ENCODE measurements around the gene SAMSN1. TPM values are rescaled to one million over a fixed set of nuclear protein-coding genes. Genes with fewer than 3 reads are reported as not detected.

SAMSN1 gene
- total RNA-seq, 2 donors from 2014 or later = 1.8 to 4.6 TPM

DNA sequence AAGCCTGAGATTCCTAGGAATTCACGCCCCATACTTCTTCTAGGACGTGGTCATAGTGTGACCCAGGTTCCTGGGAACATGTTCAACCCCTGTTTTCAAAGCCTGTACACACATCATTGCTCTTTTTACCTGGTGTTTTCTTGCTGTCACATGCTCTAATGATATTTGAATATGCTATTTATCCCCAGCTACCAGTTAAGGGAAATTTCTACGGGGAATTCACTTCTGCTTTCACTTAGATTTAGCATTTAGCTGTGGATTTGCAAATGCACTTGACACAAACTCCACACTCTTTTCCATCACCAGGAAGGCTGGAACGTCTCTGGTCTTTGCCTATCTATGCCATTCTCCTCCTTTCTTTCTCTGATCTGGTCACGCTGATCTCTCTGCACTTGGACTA lies 11.3 kb upstream of the SAMSN1 start:
- intact Hi-C loops (cut with DNase I) = no loop called here
- no peaks in the 10 kb centered on the region for H3K27me3 ChIP-seq
- DNase-seq (no peak), ATAC-seq (no peak)
- TF ChIP-seq, protein P1, sequence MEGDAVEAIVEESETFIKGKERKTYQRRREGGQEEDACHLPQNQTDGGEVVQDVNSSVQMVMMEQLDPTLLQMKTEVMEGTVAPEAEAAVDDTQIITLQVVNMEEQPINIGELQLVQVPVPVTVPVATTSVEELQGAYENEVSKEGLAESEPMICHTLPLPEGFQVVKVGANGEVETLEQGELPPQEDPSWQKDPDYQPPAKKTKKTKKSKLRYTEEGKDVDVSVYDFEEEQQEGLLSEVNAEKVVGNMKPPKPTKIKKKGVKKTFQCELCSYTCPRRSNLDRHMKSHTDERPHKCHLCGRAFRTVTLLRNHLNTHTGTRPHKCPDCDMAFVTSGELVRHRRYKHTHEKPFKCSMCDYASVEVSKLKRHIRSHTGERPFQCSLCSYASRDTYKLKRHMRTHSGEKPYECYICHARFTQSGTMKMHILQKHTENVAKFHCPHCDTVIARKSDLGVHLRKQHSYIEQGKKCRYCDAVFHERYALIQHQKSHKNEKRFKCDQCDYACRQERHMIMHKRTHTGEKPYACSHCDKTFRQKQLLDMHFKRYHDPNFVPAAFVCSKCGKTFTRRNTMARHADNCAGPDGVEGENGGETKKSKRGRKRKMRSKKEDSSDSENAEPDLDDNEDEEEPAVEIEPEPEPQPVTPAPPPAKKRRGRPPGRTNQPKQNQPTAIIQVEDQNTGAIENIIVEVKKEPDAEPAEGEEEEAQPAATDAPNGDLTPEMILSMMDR (IDR thresholded peaks at IDR 0.05) = no peak
- H3K27ac ChIP-seq = no peak overlapping the region
- H3K9me3 ChIP-seq = peaks cover 0 to 10% (median 0%) of the 10 kb centered on the region in 3 donors
- WGBS, 2 donors = 65 to 71% methylated on average over 5 of the region's 5 CpGs
- no peak overlapping the region for H3K4me3 ChIP-seq
- H3K36me3 ChIP-seq (replicated peaks in 1 of 2; ENCODE audit: insufficient read depth in 1 of 2, low read depth in 2 of 2) = no peaks in the 10 kb centered on the region
- H3K4me1 ChIP-seq = no peaks in the 10 kb centered on the region

DNA sequence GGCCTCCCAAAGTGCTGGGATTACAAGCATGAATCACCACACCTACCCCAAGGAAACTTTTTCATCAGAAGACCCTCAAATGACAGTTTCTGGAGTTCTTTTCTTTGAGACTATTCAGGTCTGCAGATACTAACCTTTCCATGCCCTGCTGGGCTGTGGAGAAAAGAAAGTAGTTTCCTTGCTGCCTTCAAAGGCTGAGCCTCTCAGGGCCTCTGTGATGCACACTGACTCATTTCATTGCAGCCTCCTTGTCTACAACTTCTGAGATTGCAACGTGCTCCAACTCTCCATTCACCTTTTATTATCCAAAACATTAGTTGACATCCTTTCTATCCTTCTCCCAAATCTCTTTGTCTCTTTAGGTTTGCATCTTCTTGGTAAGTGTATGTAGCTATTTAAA lies 8.8 kb upstream of the SAMSN1 start:
- DNase-seq = no peak
- H3K27me3 ChIP-seq = no peaks in the 10 kb centered on the region
- H3K9me3 ChIP-seq = no peaks in the 10 kb centered on the region
- no peak for TF ChIP-seq POLR2A (IDR thresholded peaks at IDR 0.05)
- TF ChIP-seq, protein P1 (IDR thresholded peaks at IDR 0.05) = no peak
- no peak overlapping the region for H3K27ac ChIP-seq
- no peak overlapping the region for H3K4me3 ChIP-seq
- H3K36me3 ChIP-seq (replicated peaks in 1 of 2; ENCODE audit: insufficient read depth in 1 of 2, low read depth in 2 of 2) = no peaks in the 10 kb centered on the region
- no peak for ATAC-seq
- WGBS, 2 donors = 24 to 33% methylated on average over 1 of the region's 1 CpG
- intact Hi-C loops (cut with DNase I) = no loop called here
- H3K4me1 ChIP-seq = no peaks in the 10 kb centered on the region

DNA sequence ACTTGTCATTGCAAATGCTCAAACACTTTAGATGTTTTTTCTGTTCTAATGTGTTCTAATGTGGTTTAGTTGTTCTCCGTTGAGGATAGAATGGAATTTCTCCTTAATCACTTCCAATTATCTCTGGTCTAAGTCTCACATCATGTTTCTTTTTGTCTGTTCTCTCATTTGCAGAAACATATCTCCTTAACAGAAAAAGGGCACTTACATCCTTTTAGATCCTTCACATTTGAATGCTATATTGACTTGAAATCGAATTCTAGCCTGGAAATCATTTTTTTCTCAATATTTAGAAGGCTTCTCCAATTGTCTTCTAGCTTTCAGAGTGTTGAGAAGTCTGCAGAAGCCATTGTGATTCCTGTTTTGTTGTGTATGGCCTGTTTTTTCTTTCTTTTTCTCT lies 7.3 kb upstream of the SAMSN1 start:
- intact Hi-C loops (cut with DNase I) = no loop called here
- WGBS, 2 donors = 58 to 59% methylated on average over 2 of the region's 2 CpGs
- no peaks in the 10 kb centered on the region for H3K9me3 ChIP-seq
- no peak for TF ChIP-seq POLR2A (IDR thresholded peaks at IDR 0.05)
- TF ChIP-seq, protein P1 (IDR thresholded peaks at IDR 0.05) = no peak
- ATAC-seq (no peak), DNase-seq (no peak)
- H3K4me1 ChIP-seq = no peaks in the 10 kb centered on the region
- no peaks in the 10 kb centered on the region for H3K36me3 ChIP-seq (replicated peaks in 1 of 2; ENCODE audit: insufficient read depth in 1 of 2, low read depth in 2 of 2)
- H3K4me3 ChIP-seq = no peak overlapping the region
- H3K27me3 ChIP-seq = no peaks in the 10 kb centered on the region
- H3K27ac ChIP-seq = no peak overlapping the region

DNA sequence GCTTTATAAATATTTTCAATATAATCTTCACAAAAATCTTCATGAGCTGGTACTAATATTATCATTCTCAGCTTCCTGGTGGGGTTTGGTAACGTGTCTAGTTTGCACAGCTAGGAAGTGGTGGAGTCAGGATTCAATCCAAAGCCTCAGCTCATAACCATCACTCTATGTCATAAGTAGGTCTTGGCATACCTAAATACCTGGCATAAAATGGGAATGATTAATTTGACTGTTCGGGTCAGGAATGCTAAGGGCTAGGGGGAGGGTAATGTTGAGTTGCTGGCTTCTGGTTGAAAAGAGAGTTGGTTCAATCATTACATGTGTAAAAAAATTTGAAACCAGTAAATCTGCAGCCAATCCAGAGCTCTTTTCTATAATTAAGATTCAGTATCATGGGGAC lies 5.6 kb upstream of the SAMSN1 start:
- intact Hi-C loops (cut with DNase I) = no loop called here
- no peak for DNase-seq
- H3K4me3 ChIP-seq = no peak overlapping the region
- TF ChIP-seq, protein P1 (IDR thresholded peaks at IDR 0.05) = no peak
- no peak for TF ChIP-seq POLR2A (IDR thresholded peaks at IDR 0.05)
- no peak for ATAC-seq
- H3K9me3 ChIP-seq = no peaks in the 10 kb centered on the region
- H3K27me3 ChIP-seq = no peaks in the 10 kb centered on the region
- H3K27ac ChIP-seq = no peak overlapping the region
- H3K36me3 ChIP-seq (replicated peaks in 1 of 2; ENCODE audit: insufficient read depth in 1 of 2, low read depth in 2 of 2) = no peaks in the 10 kb centered on the region
- WGBS, 2 donors = 31 to 35% methylated on average over 2 of the region's 2 CpGs
- no peaks in the 10 kb centered on the region for H3K4me1 ChIP-seq

DNA sequence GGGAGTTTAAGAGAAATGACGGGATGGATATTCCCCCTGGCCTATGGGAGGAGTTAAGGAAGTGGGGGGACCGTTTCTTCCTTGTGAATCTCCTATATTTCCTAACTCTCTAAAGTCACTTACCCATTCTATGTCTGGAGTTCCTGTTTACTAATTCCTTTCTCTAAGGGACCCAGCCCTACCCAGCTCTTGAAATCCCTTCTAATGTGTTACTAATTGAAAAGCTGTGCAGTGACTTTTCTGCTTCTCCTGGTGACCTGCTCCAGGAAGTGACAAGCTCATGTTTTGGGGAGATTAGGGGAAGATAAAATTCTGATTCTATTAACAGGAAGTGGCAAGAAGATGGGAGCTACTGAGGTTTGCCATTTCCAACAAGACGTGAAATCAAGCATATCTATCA lies 4.0 kb upstream of the SAMSN1 start:
- DNase-seq = no peak
- no peak for ATAC-seq
- Histone ChIP-seq H3K27me3 (no peaks in the 10 kb centered on the region), H3K4me1 (no peaks in the 10 kb centered on the region), H3K27ac (no peak overlapping the region), H3K36me3 (replicated peaks in 1 of 2; ENCODE audit: insufficient read depth in 1 of 2, low read depth in 2 of 2) (no peaks in the 10 kb centered on the region), H3K4me3 (no peak overlapping the region), H3K9me3 (no peaks in the 10 kb centered on the region)
- 30 to 62% methylated on average over 3 of the region's 3 CpGs for WGBS, 2 donors
- intact Hi-C loops (cut with DNase I) = no loop called here
- TF ChIP-seq, protein P1 (IDR thresholded peaks at IDR 0.05) = no peak
- TF ChIP-seq POLR2A (IDR thresholded peaks at IDR 0.05) = no peak

All from body of pancreas (tissue), 4 donors.